Measurements from ENCODE around the gene SMIM26. TPM values are rescaled to one million over a fixed set of nuclear protein-coding genes. Genes with fewer than 3 reads are reported as not detected.

The SMIM26 gene
- total RNA-seq, 4 donors from 2014 or later = 203 to 374 (median 286) TPM

GRCh38 chr20:18585134-18585533, 17.9 kb downstream of the SMIM26 start:
- TF ChIP-seq CTCF (IDR thresholded peaks at IDR 0.05 in 4 of 5, conservative IDR thresholded peaks at IDR 0.05 in 1 of 5) = no peak
- TF ChIP-seq POLR2A (IDR thresholded peaks at IDR 0.05) = no peak
- Histone ChIP-seq H3K9me3 (no peaks in the 10 kb centered on the region), H3K27ac (no peak overlapping the region), H3K36me3 (no peaks in the 10 kb centered on the region), H3K27me3 (no peaks in the 10 kb centered on the region), H3K4me3 (no peak overlapping the region), H3K4me1 (peaks cover 8 to 12% of the 10 kb centered on the region in 2 donors)
- ATAC-seq (no peak), DNase-seq (no peak)
- in situ Hi-C loops (cut with MboI; ENCODE audit: low sequenced_read_pairs in 4 of 4) (loop anchor here in 1 of 4 donors (25.0 kb wide), 1 partner anchor 202 kb away; no protein-coding TSS in a partner anchor), intact Hi-C loops (cut with DNase I; ENCODE audit: low total_unique reads) (loop anchor here (5.0 kb wide), 1 partner anchor 298 kb away; the partner anchor contains the start of gene ZNF133)

GRCh38 chr20:18587665-18588573, 20.7 kb downstream of the SMIM26 start, which contains the start of gene DTD1:
Gene DTD1, plus strand, starts transcription at chr20:18588054. Its CDS starts 19 bp downstream, at chr20:18588073.
- peak; percentile 44 to 53 for TF ChIP-seq POLR2A (IDR thresholded peaks at IDR 0.05)
- peak; percentile 47 to 87 (median 72) for TF ChIP-seq CTCF (IDR thresholded peaks at IDR 0.05 in 4 of 5, conservative IDR thresholded peaks at IDR 0.05 in 1 of 5)
- in situ Hi-C loops (cut with MboI; ENCODE audit: low sequenced_read_pairs in 4 of 4) = loop anchor here in 1 of 4 donors (25.0 kb wide), 1 partner anchor 199 kb away; no protein-coding TSS in a partner anchor
- DNase-seq = peak; percentile 84 to 90
- no peaks in the 10 kb centered on the region for H3K36me3 ChIP-seq
- no peaks in the 10 kb centered on the region for H3K9me3 ChIP-seq
- intact Hi-C loops (cut with DNase I; ENCODE audit: low total_unique reads) = loop anchor here (2.0 to 5.0 kb wide), 3 partner anchors 19 to 301 kb away; partner anchors contain the start of genes SEC23B and ZNF133
- peak within 1 kb of the TSS; percentile 63 to 83 (median 73) for H3K4me3 ChIP-seq
- ATAC-seq = peak; percentile 94 to 95
- H3K27ac ChIP-seq = peak within 1 kb of the TSS; percentile 45 to 76 (median 68)
- no peaks in the 10 kb centered on the region for H3K27me3 ChIP-seq
- peaks cover 8 to 12% of the 10 kb centered on the region in 2 donors for H3K4me1 ChIP-seq

GRCh38 chr20:18588574-18588933, 21.3 kb downstream of the SMIM26 start:
- Histone ChIP-seq H3K27ac (peak overlapping the region; percentile 45 to 76 (median 68)), H3K4me3 (peak overlapping the region; percentile 63 to 83 (median 73)), H3K36me3 (no peaks in the 10 kb centered on the region), H3K27me3 (no peaks in the 10 kb centered on the region), H3K9me3 (no peaks in the 10 kb centered on the region), H3K4me1 (peaks cover 8 to 12% of the 10 kb centered on the region in 2 donors)
- TF ChIP-seq CTCF (IDR thresholded peaks at IDR 0.05 in 4 of 5, conservative IDR thresholded peaks at IDR 0.05 in 1 of 5) = no peak
- no peak for TF ChIP-seq POLR2A (IDR thresholded peaks at IDR 0.05)
- in situ Hi-C loops (cut with MboI; ENCODE audit: low sequenced_read_pairs in 4 of 4) = loop anchor here in 1 of 4 donors (25.0 kb wide), 1 partner anchor 199 kb away; no protein-coding TSS in a partner anchor
- peak in 1 of 2 donors; percentile 6 for ATAC-seq
- intact Hi-C loops (cut with DNase I; ENCODE audit: low total_unique reads) = loop anchor here (2.0 to 5.0 kb wide), 2 partner anchors 82 to 301 kb away; partner anchors contain the start of genes SEC23B and ZNF133
- no peak for DNase-seq

- in situ Hi-C loops (cut with MboI; ENCODE audit: low sequenced_read_pairs in 4 of 4) (loop anchor here in 1 of 4 donors (25.0 kb wide), 1 partner anchor 197 kb away; no protein-coding TSS in a partner anchor), intact Hi-C loops (cut with DNase I; ENCODE audit: low total_unique reads) (loop anchor here (2.0 to 5.0 kb wide), 2 partner anchors 83 to 303 kb away; partner anchors contain the start of genes SEC23B and ZNF133)
- ATAC-seq (no peak), DNase-seq (no peak)
- Histone ChIP-seq H3K27me3 (no peaks in the 10 kb centered on the region), H3K4me3 (no peak overlapping the region), H3K36me3 (no peaks in the 10 kb centered on the region), H3K9me3 (no peaks in the 10 kb centered on the region), H3K27ac (no peak overlapping the region), H3K4me1 (peaks cover 8 to 12% of the 10 kb centered on the region in 2 donors)
- no peak for TF ChIP-seq CTCF (IDR thresholded peaks at IDR 0.05 in 4 of 5, conservative IDR thresholded peaks at IDR 0.05 in 1 of 5)
- no peak for TF ChIP-seq POLR2A (IDR thresholded peaks at IDR 0.05)
These were observed 22.9 kb downstream of the SMIM26 start for GRCh38 chr20:18589941-18590674.
